ENCODE measurements around the gene TNFRSF14. TPM values are rescaled to one million over a fixed set of nuclear protein-coding genes. Genes with fewer than 3 reads are reported as not detected.

TNFRSF14 gene
- total and polyA plus RNA-seq, 2 experiments from 2014 or later: 7.8 to 13.3 TPM

DNA sequence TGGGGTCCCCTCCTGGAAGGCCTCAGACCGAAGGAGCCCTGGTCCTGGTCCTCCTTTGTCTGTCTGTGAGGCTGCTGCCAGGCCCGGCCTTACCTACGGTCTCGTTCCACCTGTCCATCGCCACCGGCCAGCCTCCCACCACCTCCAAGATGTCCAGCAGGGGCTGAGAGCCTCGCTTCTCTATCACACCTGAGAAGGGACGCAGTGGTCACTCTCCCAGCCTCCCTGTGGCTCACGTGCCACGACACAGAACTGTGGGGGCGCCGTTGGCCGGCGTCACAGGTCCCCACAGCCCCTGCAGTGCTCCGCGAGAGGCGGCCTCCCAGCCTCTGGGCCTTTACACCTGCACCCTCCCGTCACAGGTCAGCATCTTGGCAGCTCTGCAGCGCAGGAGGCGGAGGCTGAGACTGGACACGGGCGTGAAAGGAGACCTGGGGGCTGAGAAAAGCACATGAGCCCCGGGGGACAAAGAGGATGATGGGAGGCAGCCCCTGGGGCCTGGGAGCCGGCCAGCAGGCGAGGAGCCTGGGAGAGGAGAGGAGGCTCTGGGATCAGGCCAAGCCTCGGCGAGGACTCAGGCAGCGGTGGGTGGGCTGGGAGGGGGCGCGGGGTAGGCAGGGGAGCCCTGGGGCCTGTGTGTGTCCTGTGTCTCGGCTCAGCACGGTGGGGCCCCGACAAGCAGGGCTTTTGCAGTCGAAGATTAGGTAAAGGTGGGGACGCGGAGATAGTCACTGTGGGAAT is 50.9 kb downstream of the TNFRSF14 start:
- Histone ChIP-seq H4K20me1 (ENCODE audit: insufficient read depth) (no peaks in the 10 kb centered on the region), H3F3A (ENCODE audit: insufficient read depth) (no peaks in the 10 kb centered on the region), H2AFZ (no peak overlapping the region), H3K27me3 (replicated peaks; ENCODE audit: insufficient read depth) (no peaks in the 10 kb centered on the region), H3K9me3 (ENCODE audit: low read depth) (no peaks in the 10 kb centered on the region), H3K79me2 (ENCODE audit: insufficient read depth) (no peaks in the 10 kb centered on the region), H3K36me3 (ENCODE audit: low read depth) (no peaks in the 10 kb centered on the region), H3K9ac (no peak overlapping the region), H3K4me1 (ENCODE audit: insufficient read depth) (no peaks in the 10 kb centered on the region), H3K9me2 (ENCODE audit: insufficient read depth) (no peaks in the 10 kb centered on the region), H3K27ac (no peak overlapping the region), H3K4me3 (no peak overlapping the region), H3K4me2 (ENCODE audit: unreplicated experiment) (no peak overlapping the region)
- WGBS, 2 experiments (ENCODE audit: low coverage in 1 of 2, low lambda C conversion rate in 2 of 2, missing lambda C conversion rate in 2 of 2): 65 to 67% methylated on average over 27 to 36 of the region's 36 CpGs
- no peak for DNase-seq
- TF ChIP-seq EZH2phosphoT487 (IDR thresholded peaks at IDR 0.05; ENCODE audit: insufficient read depth, low read depth) (no peak), EZH2 (IDR thresholded peaks at IDR 0.05; ENCODE audit: insufficient read depth, poor library complexity, severe bottlenecking) (no peak)
- in situ Hi-C loops (cut with MboI): no loop called here

DNA sequence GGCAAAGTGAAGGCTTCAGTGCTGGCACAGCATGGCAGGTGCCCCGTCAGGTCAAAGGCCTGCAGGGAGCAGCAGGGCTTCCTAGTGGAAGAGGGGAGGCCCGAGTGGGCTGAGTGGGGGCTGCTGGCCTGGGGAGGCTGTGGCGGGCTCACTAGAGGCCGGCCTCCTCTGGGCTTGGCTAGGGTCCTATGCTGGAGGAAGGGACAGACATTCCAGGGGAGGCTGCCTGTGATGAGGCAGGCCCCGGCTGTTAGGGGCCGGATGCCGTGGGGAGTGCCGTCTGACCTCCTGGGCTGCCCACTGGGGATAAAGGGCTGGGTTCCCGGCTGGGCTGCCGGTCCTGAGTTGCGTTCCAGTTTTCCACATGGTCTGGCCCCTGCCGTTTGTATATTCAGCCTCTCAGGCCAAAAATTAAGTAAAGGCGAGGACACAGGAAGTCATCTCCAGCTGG is 51.5 kb downstream of the TNFRSF14 start:
- Histone ChIP-seq H2AFZ (no peak overlapping the region), H3K27me3 (replicated peaks; ENCODE audit: insufficient read depth) (no peaks in the 10 kb centered on the region), H3K9ac (no peak overlapping the region), H3K4me2 (ENCODE audit: unreplicated experiment) (no peak overlapping the region), H4K20me1 (ENCODE audit: insufficient read depth) (no peaks in the 10 kb centered on the region), H3K4me3 (no peak overlapping the region), H3K4me1 (ENCODE audit: insufficient read depth) (no peaks in the 10 kb centered on the region), H3K36me3 (ENCODE audit: low read depth) (no peaks in the 10 kb centered on the region), H3K27ac (no peak overlapping the region), H3K79me2 (ENCODE audit: insufficient read depth) (no peaks in the 10 kb centered on the region), H3K9me3 (ENCODE audit: low read depth) (no peaks in the 10 kb centered on the region), H3K9me2 (ENCODE audit: insufficient read depth) (no peaks in the 10 kb centered on the region), H3F3A (ENCODE audit: insufficient read depth) (no peaks in the 10 kb centered on the region)
- no peak for TF ChIP-seq EZH2 (IDR thresholded peaks at IDR 0.05; ENCODE audit: insufficient read depth, poor library complexity, severe bottlenecking)
- TF ChIP-seq EZH2phosphoT487 (IDR thresholded peaks at IDR 0.05; ENCODE audit: insufficient read depth, low read depth): no peak
- WGBS, 2 experiments (ENCODE audit: low coverage in 1 of 2, low lambda C conversion rate in 2 of 2, missing lambda C conversion rate in 2 of 2): 23 to 25% methylated on average over 11 to 13 of the region's 13 CpGs
- in situ Hi-C loops (cut with MboI): no loop called here
- no peak for DNase-seq

DNA sequence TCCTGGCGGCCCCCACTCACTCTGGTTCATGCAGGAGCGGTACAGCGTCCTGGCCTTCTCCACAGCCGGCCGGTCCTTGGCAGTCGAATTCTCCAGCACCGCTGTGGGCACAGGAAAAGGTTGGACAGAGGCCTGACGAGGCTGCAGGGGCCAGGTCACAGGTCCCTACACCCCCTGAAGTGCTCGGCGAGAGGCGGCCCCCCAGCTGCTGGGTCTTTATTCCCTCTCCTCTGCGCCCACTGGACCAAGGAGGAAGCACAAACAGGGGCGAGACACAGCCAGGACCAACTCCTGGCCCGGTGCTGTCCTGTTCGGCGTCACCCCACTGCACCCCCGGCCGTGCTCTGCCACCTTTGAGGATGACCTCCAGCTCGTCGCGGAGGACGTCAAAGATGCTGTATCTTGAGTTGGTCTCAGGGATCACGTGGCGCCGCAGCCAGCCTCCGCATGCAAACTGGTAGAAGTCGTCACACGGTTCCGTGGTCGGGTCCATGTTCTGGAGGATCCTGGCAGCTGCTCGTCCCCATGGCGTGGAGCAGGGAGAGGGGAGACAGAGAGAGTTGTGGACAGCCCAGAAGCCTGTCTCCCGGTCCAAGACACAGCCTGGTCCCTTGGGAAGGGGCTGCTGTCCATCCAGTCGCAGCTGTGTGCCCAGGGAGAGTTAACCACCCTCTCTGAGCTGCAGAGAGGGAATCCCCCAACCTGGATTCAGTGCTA is 53.3 kb downstream of the TNFRSF14 start:
- Histone ChIP-seq H3F3A (ENCODE audit: insufficient read depth) (no peaks in the 10 kb centered on the region), H3K9ac (no peak overlapping the region), H3K27ac (no peak overlapping the region), H3K4me1 (ENCODE audit: insufficient read depth) (no peaks in the 10 kb centered on the region), H2AFZ (no peak overlapping the region), H3K36me3 (ENCODE audit: low read depth) (no peaks in the 10 kb centered on the region), H3K4me3 (no peak overlapping the region), H4K20me1 (ENCODE audit: insufficient read depth) (no peaks in the 10 kb centered on the region), H3K4me2 (ENCODE audit: unreplicated experiment) (no peak overlapping the region), H3K9me2 (ENCODE audit: insufficient read depth) (no peaks in the 10 kb centered on the region), H3K9me3 (ENCODE audit: low read depth) (no peaks in the 10 kb centered on the region), H3K27me3 (replicated peaks; ENCODE audit: insufficient read depth) (no peaks in the 10 kb centered on the region), H3K79me2 (ENCODE audit: insufficient read depth) (no peaks in the 10 kb centered on the region)
- in situ Hi-C loops (cut with MboI): no loop called here
- DNase-seq: no peak
- TF ChIP-seq EZH2 (IDR thresholded peaks at IDR 0.05; ENCODE audit: insufficient read depth, poor library complexity, severe bottlenecking) (no peak), EZH2phosphoT487 (IDR thresholded peaks at IDR 0.05; ENCODE audit: insufficient read depth, low read depth) (no peak)
- WGBS, 2 experiments (ENCODE audit: low coverage in 1 of 2, low lambda C conversion rate in 2 of 2, missing lambda C conversion rate in 2 of 2): 67 to 68% methylated on average over 30 to 33 of the region's 34 CpGs

DNA sequence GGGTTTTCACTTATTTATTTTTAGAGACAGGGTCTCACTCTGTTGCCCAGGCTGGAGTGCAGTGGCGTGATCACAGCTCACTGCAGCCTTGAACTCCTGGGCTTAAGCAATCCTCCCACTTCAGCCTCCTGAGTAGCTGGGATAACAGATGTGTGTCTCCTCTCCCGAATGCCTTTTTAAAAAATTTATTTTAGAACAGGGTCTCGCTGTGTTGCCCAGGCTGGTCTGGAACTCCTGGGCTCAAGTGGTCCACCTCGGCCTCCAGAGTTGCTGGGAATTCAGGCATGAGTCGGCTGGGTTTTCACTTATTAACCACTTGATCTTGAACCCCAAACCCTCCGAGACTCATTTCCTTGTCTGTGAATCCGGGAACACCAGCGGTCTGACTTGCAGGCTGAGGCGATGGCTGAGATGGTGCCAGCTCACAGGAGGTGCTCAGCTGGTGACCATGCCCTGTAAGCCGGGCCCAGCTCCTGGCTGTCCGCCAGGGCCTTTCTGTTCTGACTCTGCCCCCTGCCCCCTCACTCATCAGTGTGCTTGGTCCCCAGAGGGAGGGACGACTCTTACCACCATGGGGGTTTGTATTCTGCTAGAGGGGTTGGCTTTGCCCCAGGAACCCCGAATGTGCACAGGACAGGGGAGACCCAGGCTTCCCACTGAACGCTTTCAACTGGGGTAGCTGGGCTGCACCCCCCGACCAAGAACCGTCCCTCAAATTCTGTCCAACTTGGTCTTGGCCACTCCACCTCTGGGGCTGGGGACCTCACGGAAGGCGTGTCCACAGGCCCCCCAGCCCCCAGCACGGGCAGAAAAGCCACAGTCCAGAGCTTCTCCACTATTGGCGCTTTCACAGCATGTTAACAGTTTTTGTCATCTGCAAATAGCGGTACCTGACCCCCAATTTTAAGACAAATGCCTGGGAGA is 54.1 kb downstream of the TNFRSF14 start:
- Histone ChIP-seq H3K4me3 (no peak overlapping the region), H4K20me1 (ENCODE audit: insufficient read depth) (no peaks in the 10 kb centered on the region), H3K4me2 (ENCODE audit: unreplicated experiment) (no peak overlapping the region), H3K4me1 (ENCODE audit: insufficient read depth) (no peaks in the 10 kb centered on the region), H3F3A (ENCODE audit: insufficient read depth) (no peaks in the 10 kb centered on the region), H2AFZ (no peak overlapping the region), H3K27me3 (replicated peaks; ENCODE audit: insufficient read depth) (no peaks in the 10 kb centered on the region), H3K9me3 (ENCODE audit: low read depth) (no peaks in the 10 kb centered on the region), H3K9ac (no peak overlapping the region), H3K79me2 (ENCODE audit: insufficient read depth) (no peaks in the 10 kb centered on the region), H3K36me3 (ENCODE audit: low read depth) (no peaks in the 10 kb centered on the region), H3K9me2 (ENCODE audit: insufficient read depth) (no peaks in the 10 kb centered on the region), H3K27ac (no peak overlapping the region)
- 40 to 42% methylated on average over 20 to 21 of the region's 21 CpGs for WGBS, 2 experiments (ENCODE audit: low coverage in 1 of 2, low lambda C conversion rate in 2 of 2, missing lambda C conversion rate in 2 of 2)
- in situ Hi-C loops (cut with MboI): no loop called here
- TF ChIP-seq EZH2 (IDR thresholded peaks at IDR 0.05; ENCODE audit: insufficient read depth, poor library complexity, severe bottlenecking) (no peak), EZH2phosphoT487 (IDR thresholded peaks at IDR 0.05; ENCODE audit: insufficient read depth, low read depth) (no peak)
- DNase-seq: no peak
